ENCODE results near the gene UBE3C. TPM values are rescaled to one million over a fixed set of nuclear protein-coding genes. Genes with fewer than 3 reads are reported as not detected.

Gene UBE3C
- polyA plus RNA-seq, 1 donor, result 51.9 TPM

GRCh38 chr7:157292258-157292657 is 153.5 kb downstream of the UBE3C start:
- no peak for DNase-seq

- no peak for DNase-seq
Measured at GRCh38 chr7:157292770-157293412, 154.2 kb downstream of the UBE3C start.

GRCh38 chr7:157293413-157293788 is 154.7 kb downstream of the UBE3C start:
- DNase-seq, result no peak

- no peak for DNase-seq
Measured at GRCh38 chr7:157294773-157295172, 156.0 kb downstream of the UBE3C start.

GRCh38 chr7:157295338-157295737 is 156.6 kb downstream of the UBE3C start:
- DNase-seq, result no peak

- no peak for DNase-seq
Measured at GRCh38 chr7:157297185-157297584, 158.5 kb downstream of the UBE3C start.

GRCh38 chr7:157299317-157299612 is 160.5 kb downstream of the UBE3C start:
- DNase-seq, result no peak

GRCh38 chr7:157299613-157300368 is 161.1 kb downstream of the UBE3C start:
- no peak for DNase-seq

- DNase-seq, result no peak
Measured at GRCh38 chr7:157300369-157300825, 161.7 kb downstream of the UBE3C start.

GRCh38 chr7:157301610-157302120 is 162.9 kb downstream of the UBE3C start:
- DNase-seq, result no peak

- no peak for DNase-seq
Measured at GRCh38 chr7:157306846-157307838, 168.4 kb downstream of the UBE3C start.

GRCh38 chr7:157309988-157310668 is 171.4 kb downstream of the UBE3C start:
- DNase-seq, result no peak

- no peak for DNase-seq
Measured at GRCh38 chr7:157310676-157311185, 172.0 kb downstream of the UBE3C start.

GRCh38 chr7:157312941-157313340 is 174.2 kb downstream of the UBE3C start:
- no peak for DNase-seq

- DNase-seq, result no peak
Measured at GRCh38 chr7:157313645-157314044, 174.9 kb downstream of the UBE3C start.

GRCh38 chr7:157318015-157318706 is 179.4 kb downstream of the UBE3C start:
- no peak for DNase-seq

Other genes with a start within 250 kb of the UBE3C start
- 49.8 TPM for gene LMBR1, start 245.7 kb upstream of the UBE3C start, polyA plus RNA-seq (ENCODE audit: insufficient read length)
- gene NOM1, start 189.2 kb upstream of the UBE3C start, polyA plus RNA-seq (ENCODE audit: insufficient read length), result 32.9 TPM
- gene MNX1, start 128.3 kb upstream of the UBE3C start, polyA plus RNA-seq (ENCODE audit: insufficient read length), result 0.08 TPM
- gene DNAJB6, start 198.1 kb downstream of the UBE3C start, polyA plus RNA-seq (ENCODE audit: insufficient read length), result 161 TPM

Data from left kidney (tissue), 2 donors.